HG02840 (cell line): ENCODE measurements around the gene COL1A1.

Experiments used
- ATAC-seq: cut with Tn5 transposase; IDR thresholded peaks from one replicate; pipeline ENCODE4 v1.9.1; 2021; ENCODE audit warnings: mild to moderate bottlenecking, moderate library complexity, moderate number of reproducible peaks; ENCODE audit not compliant: unreplicated experiment, low FRiP score

The COL1A1 gene

GRCh38 chr17:50188531-50188920 lies 12.9 kb downstream of the COL1A1 start:
- ATAC-seq = no peak

GRCh38 chr17:50187751-50188530 lies 13.5 kb downstream of the COL1A1 start:
- ATAC-seq = no peak

DNA sequence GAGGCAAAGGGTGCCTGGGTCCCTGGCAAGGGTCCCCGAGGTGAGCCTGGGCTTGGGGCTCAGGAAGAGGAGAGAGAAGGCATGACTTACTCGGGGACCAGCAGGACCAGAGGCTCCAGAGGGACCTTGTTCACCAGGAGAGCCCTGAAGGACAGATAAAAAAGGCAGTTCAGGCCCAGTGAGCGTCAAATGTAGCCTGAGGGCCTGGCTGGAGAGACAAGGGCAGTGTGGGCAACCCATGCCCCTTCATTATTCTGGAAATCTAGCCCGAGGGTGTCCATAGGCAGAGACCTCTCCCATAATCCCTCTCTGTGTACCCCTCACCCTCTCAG lies 14.1 kb downstream of the COL1A1 start:
- ATAC-seq = no peak

DNA sequence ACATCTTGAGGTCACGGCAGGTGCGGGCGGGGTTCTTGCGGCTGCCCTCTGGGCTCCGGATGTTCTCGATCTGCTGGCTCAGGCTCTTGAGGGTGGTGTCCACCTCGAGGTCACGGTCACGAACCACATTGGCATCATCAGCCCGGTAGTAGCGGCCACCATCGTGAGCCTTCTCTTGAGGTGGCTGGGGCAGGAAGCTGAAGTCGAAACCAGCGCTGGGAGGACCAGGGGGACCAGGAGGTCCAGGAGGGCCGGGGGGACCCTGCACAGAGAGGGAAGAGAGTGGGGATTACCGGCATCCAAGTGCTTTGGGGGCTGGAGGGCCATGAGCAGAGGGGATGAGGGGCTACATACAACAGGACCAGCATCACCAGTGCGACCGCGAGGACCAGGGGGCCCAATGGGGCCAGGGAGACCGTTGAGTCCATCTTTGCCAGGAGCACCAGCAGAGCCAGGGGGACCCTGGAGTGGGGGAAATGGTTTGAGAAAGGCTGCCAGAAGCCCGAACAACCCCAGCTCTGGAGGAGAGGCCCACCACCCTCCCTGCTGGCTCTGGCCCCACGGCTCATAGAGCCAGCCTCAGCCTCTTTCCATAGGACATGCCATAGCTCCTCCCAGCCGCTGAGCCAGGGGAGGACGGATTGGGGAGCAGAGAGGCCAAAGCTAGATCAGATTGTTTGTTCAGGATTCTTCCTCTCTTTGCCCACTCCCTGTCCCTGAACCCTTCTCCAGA lies 14.6 kb downstream of the COL1A1 start:
- no peak for ATAC-seq

GRCh38 chr17:50185631-50186471 lies 15.6 kb downstream of the COL1A1 start:
- no peak for ATAC-seq

GRCh38 chr17:50184611-50185398 lies 16.6 kb downstream of the COL1A1 start:
- ATAC-seq = no peak

DNA sequence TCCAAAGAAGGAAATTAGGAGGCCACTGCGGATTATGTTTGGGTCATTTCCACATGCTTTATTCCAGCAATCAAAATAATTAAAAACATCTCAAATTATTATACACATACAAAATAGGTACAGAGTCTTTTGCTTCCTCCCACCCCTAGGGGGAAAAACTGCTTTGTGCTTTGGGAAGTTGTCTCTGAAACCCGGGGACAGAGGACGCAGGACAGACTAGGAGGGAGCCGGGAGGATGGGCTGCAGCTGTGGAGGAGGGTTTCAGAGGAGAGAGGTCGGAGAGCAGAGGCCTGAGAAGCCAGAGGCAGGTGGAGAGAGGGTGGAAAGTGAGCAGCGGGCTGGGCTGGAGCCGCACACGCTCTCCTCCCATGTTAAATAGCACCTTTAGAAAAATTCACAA lies 17.4 kb downstream of the COL1A1 start:
- ATAC-seq = no peak

- ATAC-seq = no peak
These were observed 17.9 kb downstream of the COL1A1 start for GRCh38 chr17:50183421-50183994.

- ATAC-seq = no peak
These were observed 18.5 kb downstream of the COL1A1 start for GRCh38 chr17:50182783-50183420.

DNA sequence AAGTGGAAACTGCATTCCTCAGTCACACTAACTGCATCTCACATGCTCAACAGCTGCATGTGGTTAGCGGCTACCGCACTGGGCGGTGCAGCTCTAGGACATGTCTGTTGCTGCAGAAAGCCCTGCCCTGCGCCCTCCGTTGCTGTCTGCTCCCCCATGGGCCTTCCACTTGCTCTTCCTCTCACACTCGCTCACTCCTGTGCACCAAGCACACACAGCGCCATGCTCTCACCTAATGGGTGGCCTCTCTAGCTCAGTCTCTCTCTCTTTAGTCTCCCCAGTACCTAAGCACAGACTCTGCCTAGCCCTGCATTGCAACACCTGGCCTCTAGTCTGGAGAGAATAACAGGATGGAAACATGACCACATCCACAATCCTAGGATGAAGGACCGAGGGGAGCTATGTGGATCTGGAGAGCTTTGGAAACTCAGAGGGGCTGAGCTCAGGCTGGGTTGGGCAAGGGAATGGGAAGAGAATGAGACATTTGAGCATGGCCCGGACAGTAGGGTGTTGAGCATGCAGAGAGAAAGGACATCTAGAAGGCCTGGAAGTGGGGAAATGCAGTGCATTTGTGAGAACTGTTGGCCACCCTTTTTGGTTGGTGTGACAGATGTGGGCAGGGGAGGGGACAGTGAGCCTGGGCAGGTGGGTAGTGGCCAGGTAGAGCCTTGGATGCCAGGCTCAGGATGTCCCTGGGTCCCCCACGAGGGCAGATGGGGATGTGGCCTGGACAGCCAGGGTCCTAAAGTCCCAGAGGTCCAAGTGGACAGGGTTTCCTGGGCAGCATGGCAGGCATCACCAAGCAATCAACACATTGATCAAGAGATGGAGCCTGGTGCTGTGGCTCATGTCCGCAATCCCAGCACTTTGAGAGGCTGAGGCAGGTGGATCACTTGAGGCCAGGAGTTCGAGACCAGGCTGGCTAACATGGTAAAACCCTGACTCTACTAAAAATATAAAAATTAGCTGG lies 19.6 kb downstream of the COL1A1 start:
- no peak for ATAC-seq

- ATAC-seq = no peak
These were observed 20.3 kb downstream of the COL1A1 start for GRCh38 chr17:50181144-50181543.

DNA sequence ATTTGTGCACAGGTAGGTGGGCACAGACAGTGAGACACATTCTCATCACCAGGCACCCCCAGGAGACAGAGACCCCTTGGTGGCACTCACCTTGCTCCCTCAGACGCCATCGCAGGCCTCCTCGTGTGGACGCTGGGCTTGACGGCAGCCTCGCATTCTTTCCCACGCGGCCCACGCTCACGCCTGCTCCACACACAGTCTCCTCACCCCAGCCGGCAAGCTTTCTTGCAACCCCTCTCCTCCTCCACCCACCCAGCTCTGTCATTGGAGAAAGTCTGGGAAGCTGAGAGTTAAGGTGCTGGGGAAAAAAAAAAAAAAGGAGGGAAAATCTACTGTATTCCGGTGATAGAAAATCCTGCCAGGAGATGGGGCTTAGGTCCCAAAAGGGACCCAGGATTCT lies 20.8 kb downstream of the COL1A1 start:
- ATAC-seq = no peak

- no peak for ATAC-seq
These were observed 21.3 kb downstream of the COL1A1 start for GRCh38 chr17:50180111-50180510.

DNA sequence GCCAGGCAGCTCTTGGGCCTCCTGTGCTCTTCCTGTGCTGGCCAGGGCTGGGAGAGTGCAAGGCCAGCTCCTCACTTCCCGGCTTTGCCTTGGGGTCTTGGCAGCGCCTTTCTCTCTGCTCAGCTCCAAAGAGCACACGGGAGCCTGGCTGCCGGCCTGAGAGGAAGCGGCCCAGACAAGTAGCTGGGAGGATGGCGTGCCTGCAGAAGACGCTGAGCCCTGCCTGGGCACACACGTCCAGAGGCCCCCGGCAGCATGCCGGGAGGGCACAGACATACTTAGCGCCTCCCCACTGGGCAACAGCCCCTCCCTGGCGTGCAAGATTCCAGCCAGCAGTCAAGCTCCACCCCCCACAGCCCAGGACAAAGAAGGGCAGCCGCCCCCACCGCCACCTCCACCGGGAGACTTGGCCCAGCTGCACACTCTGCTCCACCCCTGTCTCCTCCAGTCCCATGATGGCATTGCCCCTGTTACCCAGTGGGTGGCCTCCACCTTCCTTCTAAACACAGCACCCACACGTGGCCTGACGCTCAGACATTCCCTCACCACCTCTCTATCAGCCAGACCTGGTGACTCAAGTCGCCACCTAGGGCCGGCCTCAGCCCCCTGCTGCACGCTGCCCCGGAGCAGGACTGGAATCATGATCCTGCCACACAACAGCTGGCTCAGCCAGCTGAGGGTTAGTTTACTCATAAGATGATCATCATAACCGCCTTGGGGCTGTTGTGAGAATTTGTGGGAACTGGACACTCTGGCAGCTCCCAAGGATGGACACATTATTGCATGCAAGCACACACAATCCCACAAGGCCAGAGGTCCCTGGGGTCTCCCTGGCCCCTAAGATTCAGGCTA lies 23.2 kb downstream of the COL1A1 start:
- no peak for ATAC-seq

GRCh38 chr17:50177476-50177875 lies 24.0 kb downstream of the COL1A1 start:
- ATAC-seq = no peak

DNA sequence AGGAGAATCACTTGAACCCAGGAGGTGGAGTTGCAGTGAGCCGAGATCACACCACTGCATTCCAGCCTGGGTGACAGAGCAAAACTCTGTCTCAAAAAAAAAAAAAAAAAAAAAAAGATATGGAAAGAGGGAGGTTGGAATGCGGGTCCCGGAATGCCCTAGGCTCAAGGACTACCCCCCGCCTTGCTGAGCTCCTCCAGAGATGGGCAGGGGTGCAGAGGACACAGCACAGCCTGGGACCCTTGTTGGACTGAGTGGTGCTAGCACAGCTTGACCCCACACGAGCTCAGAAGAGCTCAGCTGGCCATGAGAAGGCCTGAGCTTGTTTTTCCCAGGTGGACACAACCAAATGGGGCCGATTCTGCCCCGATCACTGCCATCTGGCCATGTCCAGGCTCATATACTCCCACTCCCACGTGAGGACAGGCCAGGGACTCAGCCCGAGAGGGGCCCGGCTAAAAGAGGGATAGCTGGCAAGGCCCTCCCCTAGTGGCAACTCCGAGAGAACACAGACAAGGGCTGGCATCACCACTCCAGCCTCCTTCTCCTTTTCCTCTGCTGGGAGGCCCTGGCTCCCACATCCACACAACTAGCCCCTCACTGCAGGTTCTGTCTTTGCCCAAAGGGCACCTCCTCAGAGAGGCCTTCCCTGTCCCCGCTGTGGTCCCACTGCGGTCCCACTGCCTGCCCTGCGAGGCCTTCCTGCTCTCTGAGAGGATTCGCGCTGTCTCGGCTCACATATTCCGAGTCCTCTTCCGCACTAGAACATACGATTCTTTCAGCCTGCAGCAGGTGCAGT lies 24.7 kb downstream of the COL1A1 start:
- no peak for ATAC-seq
